B cell (primary cell): ENCODE data around the gene UBR7. TPM values are rescaled to one million over a fixed set of nuclear protein-coding genes. Genes with fewer than 3 reads are reported as not detected.

ENCODE experiments used
- ATAC-seq: fragments of 200-7000 bp; cut with Tn5 transposase; one replicate; pipeline ENCODE4 v1.10.0; 2021; ENCODE audit warnings: low read depth, mild to moderate bottlenecking, moderate number of reproducible peaks, moderate library complexity
- CTCF ChIA-PET: fragments of 350-600 bp; sonication (Branson Sonifier 250); formaldehyde crosslinking; loops from one replicate; lab custom pipeline; 2021; ENCODE audit warnings: antibody characterized with exemption, inconsistent platforms; lab: Charles Lee
- POLR2A ChIA-PET: fragments of 350-600 bp; sonication (Branson Sonifier 250); formaldehyde crosslinking; loops from one replicate; lab custom pipeline; 2021; ENCODE audit warnings: antibody characterized with exemption; lab: Charles Lee
- DNase-seq: peaks from one replicate; pipeline ENCODE4 v3.0.0; 2013
- H2AFZ ChIP-seq: 2 replicates; pipeline ENCODE4 v1.6.1; 2012; ENCODE audit warnings: mild to moderate bottlenecking, low read depth, low read length; ENCODE audit not compliant: insufficient read depth, poor library complexity, severe bottlenecking
- H3K27ac ChIP-seq, 2 donors: 1 replicate in 1 of 2; 2 replicates in 1 of 2; pipeline ENCODE4 v1.5.1; 2012 to 2013; ENCODE audit warnings: low read length in 2 of 2, mild to moderate bottlenecking in 2 of 2, moderate library complexity in 1 of 2
- H3K27me3 ChIP-seq, 4 experiments: fragments of 200-600 bp in 1 of 4; sonication (generic) in 1 of 4; replicated peaks in 1 of 4; 1 replicate in 2 of 4; 2 replicates in 2 of 4; pipeline versions ENCODE4 v1.6.1 to v1.7.0; 2013 to 2016; ENCODE audit warnings: low read length in 3 of 4, mild to moderate bottlenecking in 2 of 4, mixed read lengths in 1 of 4, moderate library complexity in 1 of 4; ENCODE audit not compliant: insufficient read depth in 4 of 4, control insufficient read depth in 3 of 4; ENCODE audit errors: control extremely low read depth in 1 of 4
- H3K36me3 ChIP-seq, 2 experiments: replicated peaks in 1 of 2; 1 replicate in 1 of 2; 2 replicates in 1 of 2; pipeline versions ENCODE4 v1.6.1 to v1.7.1; 2013; ENCODE audit warnings: low read length in 1 of 2; ENCODE audit not compliant: insufficient read depth in 2 of 2, control insufficient read depth in 1 of 2; ENCODE audit errors: control extremely low read depth in 1 of 2, extremely low read depth in 1 of 2
- H3K4me1 ChIP-seq, 2 donors: fragments of 200-600 bp in 1 of 2; sonication (generic) in 1 of 2; 1 replicate in 1 of 2; 2 replicates in 1 of 2; pipeline versions ENCODE4 v1.5.1 to v1.6.1; 2013 to 2017; ENCODE audit warnings: low read length in 2 of 2; ENCODE audit not compliant: control insufficient read depth in 2 of 2, insufficient read depth in 2 of 2
- H3K4me2 ChIP-seq: replicated peaks from 2 replicates; pipeline ENCODE3; 2012; ENCODE audit warnings: mild to moderate bottlenecking, low read depth, low read length; ENCODE audit not compliant: poor library complexity, severe bottlenecking
- H3K4me3 ChIP-seq, 5 experiments: fragments of 200-600 bp in 1 of 5; sonication (generic) in 1 of 5; 1 replicate in 3 of 5; 2 replicates in 2 of 5; pipeline versions ENCODE4 v1.5.1 to v1.7.0; 2011 to 2016; ENCODE audit warnings: low read length in 4 of 5, mild to moderate bottlenecking in 4 of 5, low read depth in 2 of 5, control low read depth in 1 of 5, moderate library complexity in 1 of 5; ENCODE audit not compliant: insufficient read depth in 1 of 5; ENCODE audit errors: control extremely low read depth in 1 of 5, extremely low read depth in 1 of 5
- H3K79me2 ChIP-seq: fragments of 200-600 bp; sonication (generic); one replicate; pipeline ENCODE4 v1.6.0; 2016; ENCODE audit warnings: low read length; ENCODE audit not compliant: control insufficient read depth, insufficient read depth
- H3K9ac ChIP-seq: fragments of 200-600 bp; sonication (generic); 2 replicates; pipeline ENCODE4 v1.6.1; 2017; ENCODE audit warnings: mild to moderate bottlenecking, low read length, moderate library complexity
- H3K9me3 ChIP-seq, 3 donors: one replicate each; pipeline versions ENCODE4 v1.6.1 to v1.7.1; 2013; ENCODE audit warnings: low read length in 2 of 3; ENCODE audit not compliant: control insufficient read depth in 2 of 3, insufficient read depth in 1 of 3; ENCODE audit errors: control extremely low read depth in 1 of 3
- H4K20me1 ChIP-seq: 2 replicates; pipeline ENCODE4 v1.6.0; 2012; ENCODE audit warnings: mild to moderate bottlenecking, low read length; ENCODE audit not compliant: insufficient read depth, control insufficient read depth, poor library complexity, severe bottlenecking
- H3K27ac Mint-ChIP-seq: one replicate; pipeline ENCODE4 v1.8.0; 2021; ENCODE audit warnings: mixed read lengths
- H3K27me3 Mint-ChIP-seq: one replicate; pipeline ENCODE4 v1.8.0; 2021; ENCODE audit warnings: mixed read lengths
- H3K4me1 Mint-ChIP-seq: one replicate; pipeline ENCODE4 v1.8.0; 2021; ENCODE audit warnings: mixed read lengths
- H3K4me3 Mint-ChIP-seq: one replicate; pipeline ENCODE4 v1.8.0; 2021; ENCODE audit warnings: mixed read lengths
- H3K9me3 Mint-ChIP-seq: one replicate; pipeline ENCODE4 v1.8.0; 2022; ENCODE audit warnings: mixed read lengths; ENCODE audit not compliant: insufficient read depth
- CTCF ChIP-seq: fragments of 200-600 bp; IDR thresholded peaks from one replicate; pipeline ENCODE4 v1.8.0; 2022; ENCODE audit warnings: antibody characterized with exemption, mild to moderate bottlenecking
- EZH2 ChIP-seq: IDR thresholded peaks from 2 replicates; pipeline ENCODE4 v1.6.1; 2012; ENCODE audit warnings: borderline replicate concordance, low read depth, mild to moderate bottlenecking, moderate library complexity, low read length; ENCODE audit not compliant: insufficient read depth, poor library complexity, severe bottlenecking
- WGBS: methylation state at CpG from one replicate; pipeline ENCODE4 v1.1.5; 2013; ENCODE audit warnings: missing lambda C conversion rate; ENCODE audit not compliant: insufficient coverage; 5-methylcytosine and 5-hydroxymethylcytosine counted together
- intact Hi-C: fragments of 100-400 bp; cut with micrococcal nuclease; formaldehyde crosslinking; loops from one replicate; pipeline ENCODE4 v1.10.0; 2022
- polyA plus RNA-seq: library from polyadenylated mRNA; depleted of rRNA; stranded (reverse); fragments of >200 nt; gene quantifications from 2 replicates; pipeline ENCODE4 v1.2.3, GENCODE V29; 2012
- total RNA-seq, 2 donors: library from RNA; stranded (reverse); fragments of 120-200 nt in 1 of 2; gene quantifications; 1 replicate in 1 of 2; 2 replicates in 1 of 2; pipeline versions ENCODE4 v1.2.3 to v1.2.4, GENCODE V29; 2013 to 2022

Gene UBR7
- total and polyA plus RNA-seq, 2 donors (not counting 1 experiment from before 2014, with no cell fraction given) = 11.3 to 17.3 TPM

- 95% methylated on average over 2 of the region's 4 CpGs for WGBS
- no peak overlapping the region for H3K9ac ChIP-seq
- no peak overlapping the region for H3K4me3 Mint-ChIP-seq
- no peak overlapping the region for H3K4me3 ChIP-seq
- H4K20me1 ChIP-seq = no peaks in the 10 kb centered on the region
- no peaks in the 10 kb centered on the region for H3K27me3 Mint-ChIP-seq
- intact Hi-C loops = no loop called here
- ATAC-seq = no peak
- H3K27me3 ChIP-seq = no peaks in the 10 kb centered on the region
- no peak overlapping the region for H3K27ac Mint-ChIP-seq
- H3K9me3 Mint-ChIP-seq = no peaks in the 10 kb centered on the region
- no peak overlapping the region for H2AFZ ChIP-seq
- CTCF ChIA-PET = interaction anchor here (0.7 kb wide), 1 partner anchor 126 kb away, joined by 3 read pairs; no protein-coding TSS in a partner anchor
- H3K4me2 ChIP-seq = no peak overlapping the region
- no peaks in the 10 kb centered on the region for H3K9me3 ChIP-seq
- no peak overlapping the region for H3K27ac ChIP-seq
- no peak for DNase-seq
- H3K4me1 ChIP-seq = no peaks in the 10 kb centered on the region
- POLR2A ChIA-PET = no interaction called here
- no peaks in the 10 kb centered on the region for H3K36me3 ChIP-seq
- H3K4me1 Mint-ChIP-seq = no peaks in the 10 kb centered on the region
- no peaks in the 10 kb centered on the region for H3K79me2 ChIP-seq
- TF ChIP-seq CTCF = no peak
- no peak for TF ChIP-seq EZH2
Measured at GRCh38 chr14:93160353-93160801, 46.7 kb upstream of the UBR7 start.

GRCh38 chr14:93161411-93161940 is 45.6 kb upstream of the UBR7 start:
- no peak overlapping the region for H3K27ac ChIP-seq
- ChIA-PET CTCF (no interaction called here), POLR2A (no interaction called here)
- H3K4me2 ChIP-seq = no peak overlapping the region
- Mint-ChIP-seq H3K27me3 (no peaks in the 10 kb centered on the region), H3K4me3 (no peak overlapping the region), H3K27ac (no peak overlapping the region), H3K9me3 (no peaks in the 10 kb centered on the region), H3K4me1 (no peaks in the 10 kb centered on the region)
- no peaks in the 10 kb centered on the region for H3K27me3 ChIP-seq
- H3K9ac ChIP-seq = no peak overlapping the region
- intact Hi-C loops = no loop called here
- H3K36me3 ChIP-seq = no peaks in the 10 kb centered on the region
- H4K20me1 ChIP-seq = no peaks in the 10 kb centered on the region
- 92% methylated on average over 3 of the region's 4 CpGs for WGBS
- no peaks in the 10 kb centered on the region for H3K9me3 ChIP-seq
- no peak overlapping the region for H2AFZ ChIP-seq
- no peaks in the 10 kb centered on the region for H3K79me2 ChIP-seq
- ATAC-seq (no peak), DNase-seq (no peak)
- H3K4me1 ChIP-seq = no peaks in the 10 kb centered on the region
- H3K4me3 ChIP-seq = no peak overlapping the region
- no peak for TF ChIP-seq CTCF
- TF ChIP-seq EZH2 = no peak
